B cell (primary cell): ENCODE results near the gene GNG7.

ENCODE experiments used
- CTCF ChIP-seq: fragments of 200-600 bp; IDR thresholded peaks from one replicate; pipeline ENCODE4 v1.8.0; 2022; ENCODE audit warnings: antibody characterized with exemption, mild to moderate bottlenecking
- EZH2 ChIP-seq: IDR thresholded peaks from 2 replicates; pipeline ENCODE4 v1.6.1; 2012; ENCODE audit warnings: borderline replicate concordance, low read depth, mild to moderate bottlenecking, moderate library complexity, low read length; ENCODE audit not compliant: insufficient read depth, poor library complexity, severe bottlenecking

DNA sequence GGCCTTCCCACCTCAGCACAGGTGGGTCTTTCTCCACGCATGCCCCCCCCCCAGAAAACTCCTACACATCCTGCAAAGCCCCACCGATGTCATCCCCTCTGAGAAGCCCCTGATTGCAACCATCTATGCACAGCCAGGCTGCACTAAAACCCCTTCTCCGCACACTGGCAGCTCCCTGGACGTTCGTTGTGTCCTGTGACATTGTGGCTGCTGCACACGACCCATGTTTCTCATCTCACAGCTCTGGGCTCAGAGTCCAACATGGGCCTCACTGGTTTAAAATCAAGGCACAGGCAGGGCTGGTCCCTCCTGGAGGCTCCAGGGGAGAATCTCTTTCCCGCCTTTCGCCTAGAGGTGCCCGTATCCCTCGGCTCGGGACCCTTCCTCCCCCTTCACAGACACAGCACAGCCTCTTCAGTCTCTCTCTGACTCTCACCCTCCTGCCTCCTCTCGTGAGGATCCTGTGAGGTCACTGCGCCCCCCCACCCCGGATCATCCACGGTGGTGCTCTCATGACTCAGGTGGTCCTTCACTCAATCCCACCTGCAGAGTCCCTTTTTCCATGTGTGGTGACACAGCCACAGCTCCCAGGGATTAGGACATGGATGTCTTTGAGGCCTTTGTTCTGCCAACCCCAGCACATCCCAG is 155.3 kb downstream of the GNG7 start:
- TF ChIP-seq CTCF (no peak), EZH2 (no peak)
